Calu3 (cell line): ENCODE measurements around the gene ATP2B3. TPM values are rescaled to one million over a fixed set of nuclear protein-coding genes. Genes with fewer than 3 reads are reported as not detected.

Experiments used
- BruUV-seq: library from RNA; stranded (reverse); fragments of 400-500 nt; replicated peaks from 2 replicates; lab custom pipeline; 2021; lab: Mats Ljungman, UMichigan
- CTCF ChIA-PET: fragments of 300-600 bp; sonication (Branson Sonifier 250); formaldehyde crosslinking; loops from one replicate; lab custom pipeline; 2022; ENCODE audit warnings: antibody characterized with exemption; lab: Charles Lee
- DNase-seq: peaks from one replicate; pipeline ENCODE4 v3.0.0; 2022
- H3K27ac Mint-ChIP-seq: one replicate; pipeline ENCODE4 v1.8.0; 2022; ENCODE audit warnings: mixed read lengths; ENCODE audit not compliant: unreplicated experiment
- H3K27me3 Mint-ChIP-seq: one replicate; pipeline ENCODE4 v1.8.0; 2022; ENCODE audit warnings: mixed read lengths; ENCODE audit not compliant: unreplicated experiment
- H3K36me3 Mint-ChIP-seq: one replicate; pipeline ENCODE4 v1.8.0; 2022; ENCODE audit warnings: mild to moderate bottlenecking, moderate library complexity, mixed read lengths; ENCODE audit not compliant: insufficient read depth, unreplicated experiment
- H3K4me1 Mint-ChIP-seq: one replicate; pipeline ENCODE4 v1.8.0; 2022; ENCODE audit warnings: mild to moderate bottlenecking, low read depth, mixed read lengths; ENCODE audit not compliant: unreplicated experiment
- H3K4me3 Mint-ChIP-seq: one replicate; pipeline ENCODE4 v1.8.0; 2022; ENCODE audit warnings: mild to moderate bottlenecking, low read depth, moderate library complexity, mixed read lengths; ENCODE audit not compliant: unreplicated experiment
- H3K9me3 Mint-ChIP-seq: one replicate; pipeline ENCODE4 v1.8.0; 2022; ENCODE audit warnings: low read depth, mixed read lengths; ENCODE audit not compliant: unreplicated experiment
- CTCF ChIP-seq: fragments of 200-600 bp; IDR thresholded peaks from one replicate; pipeline ENCODE4 v1.8.0; 2022; ENCODE audit warnings: antibody characterized with exemption; ENCODE audit not compliant: unreplicated experiment
- intact Hi-C: fragments of 100-400 bp; cut with micrococcal nuclease; formaldehyde crosslinking; loops from one replicate; pipeline ENCODE4 v1.10.0; 2022; ENCODE audit not compliant: unreplicated experiment
- total RNA-seq: library from RNA; stranded (reverse); gene quantifications from 2 replicates; pipeline ENCODE4 v1.2.3, GENCODE V29; 2022

ATP2B3 gene
- total RNA-seq, 1 experiment from 2014 or later = not detected

GRCh38 chrX:153513265-153513664, 4.2 kb upstream of the ATP2B3 start:
- Mint-ChIP-seq H3K27ac (no peak overlapping the region), H3K27me3 (peaks cover 28% of the 10 kb centered on the region), H3K4me1 (no peaks in the 10 kb centered on the region), H3K9me3 (no peaks in the 10 kb centered on the region), H3K36me3 (no peaks in the 10 kb centered on the region), H3K4me3 (no peak overlapping the region)
- BruUV-seq = no TSS peak
- no peak for TF ChIP-seq CTCF
- intact Hi-C loops = no loop called here
- CTCF ChIA-PET = no interaction called here
- DNase-seq = no peak

GRCh38 chrX:153514259-153514658, 3.2 kb upstream of the ATP2B3 start:
- intact Hi-C loops = no loop called here
- BruUV-seq = no TSS peak
- no peak for TF ChIP-seq CTCF
- Mint-ChIP-seq H3K27me3 (peaks cover 28% of the 10 kb centered on the region), H3K36me3 (no peaks in the 10 kb centered on the region), H3K4me1 (no peaks in the 10 kb centered on the region), H3K27ac (no peak overlapping the region), H3K4me3 (no peak overlapping the region), H3K9me3 (no peaks in the 10 kb centered on the region)
- CTCF ChIA-PET = no interaction called here
- DNase-seq = no peak

DNA sequence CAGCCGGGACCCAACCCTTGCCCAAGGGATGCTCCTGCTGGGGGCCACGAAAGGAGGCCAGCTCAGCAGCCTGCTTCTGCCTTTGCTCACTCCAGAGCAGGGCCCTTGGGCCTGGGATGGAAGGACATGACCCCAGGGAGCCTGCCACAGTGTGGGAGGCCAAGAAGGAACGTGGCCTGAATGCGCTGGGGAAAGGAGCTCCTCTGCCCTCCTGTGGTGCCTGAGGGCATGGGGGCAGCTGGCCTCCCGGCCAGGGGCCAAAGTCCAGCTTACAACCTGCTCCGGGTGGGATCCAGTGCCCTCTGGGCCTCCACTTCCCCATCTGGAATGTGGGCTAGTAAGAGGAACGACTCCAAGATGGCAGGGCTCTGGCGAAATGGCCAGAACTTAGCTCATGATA, 2.0 kb upstream of the ATP2B3 start:
- H3K27me3 Mint-ChIP-seq = peaks cover 37% of the 10 kb centered on the region
- no TSS peak for BruUV-seq
- no peak for DNase-seq
- TF ChIP-seq CTCF = no peak
- intact Hi-C loops = no loop called here
- CTCF ChIA-PET = interaction anchor here (0.6 kb wide), 1 partner anchor 25 kb away, joined by 3 read pairs; no protein-coding TSS in a partner anchor
- no peaks in the 10 kb centered on the region for H3K4me1 Mint-ChIP-seq
- no peaks in the 10 kb centered on the region for H3K9me3 Mint-ChIP-seq
- H3K27ac Mint-ChIP-seq = no peak overlapping the region
- no peak overlapping the region for H3K4me3 Mint-ChIP-seq
- no peaks in the 10 kb centered on the region for H3K36me3 Mint-ChIP-seq

DNA sequence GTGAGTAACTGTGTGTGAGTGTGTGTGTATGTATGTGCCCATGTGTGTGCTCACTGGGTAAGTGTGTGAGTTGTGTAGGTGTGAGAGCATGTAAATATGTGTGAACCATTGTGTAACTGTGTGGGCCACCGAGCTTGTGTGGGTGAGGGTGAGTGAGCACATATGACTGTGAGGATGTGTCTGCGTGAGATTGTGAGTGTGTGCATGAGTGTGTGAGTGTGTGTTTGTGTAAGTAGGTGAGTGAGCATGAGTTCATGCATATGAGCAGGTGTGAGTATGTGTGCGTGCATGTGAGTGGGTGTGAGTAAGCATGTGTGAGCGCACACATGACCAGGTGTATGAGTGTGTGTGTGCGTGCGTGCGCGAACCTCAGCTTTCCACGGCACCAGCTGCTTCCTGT, 1.4 kb upstream of the ATP2B3 start:
- BruUV-seq = no TSS peak
- TF ChIP-seq CTCF = no peak
- DNase-seq = no peak
- Mint-ChIP-seq H3K27ac (no peak overlapping the region), H3K36me3 (peaks cover 3% of the 10 kb centered on the region), H3K9me3 (no peaks in the 10 kb centered on the region), H3K27me3 (peaks cover 43% of the 10 kb centered on the region), H3K4me3 (no peak overlapping the region), H3K4me1 (no peaks in the 10 kb centered on the region)
- CTCF ChIA-PET = no interaction called here
- intact Hi-C loops = no loop called here
